ENCODE data around the gene KCNQ1. TPM values are rescaled to one million over a fixed set of nuclear protein-coding genes. Genes with fewer than 3 reads are reported as not detected.
A peak's percentile ranks its signal among the peaks of the same experiment; 100 is the strongest.

KCNQ1 gene
- total RNA-seq, 6 donors from 2014 or later = 18.0 to 45.4 (median 32.7) TPM

GRCh38 chr11:2809854-2810253, 365.0 kb downstream of the KCNQ1 start:
- H3K27ac ChIP-seq = no peak overlapping the region
- no peak for DNase-seq
- no peaks in the 10 kb centered on the region for H3K27me3 ChIP-seq
- ATAC-seq (ENCODE audit: low FRiP score in 2 of 2) = no peak
- TF ChIP-seq CTCF (IDR thresholded peaks at IDR 0.05) (no peak), POLR2A (IDR thresholded peaks at IDR 0.05) (no peak), POLR2AphosphoS5 (IDR thresholded peaks at IDR 0.05) (no peak), EP300 (IDR thresholded peaks at IDR 0.05) (no peak)
- H3K4me1 ChIP-seq = peaks cover 40 to 59% (median 44%) of the 10 kb centered on the region in 4 donors
- H3K36me3 ChIP-seq = no peaks in the 10 kb centered on the region
- 89 to 91% methylated on average over 1 of the region's 1 CpG for WGBS, 2 donors
- H3K4me3 ChIP-seq = no peak overlapping the region
- no peaks in the 10 kb centered on the region for H3K9me3 ChIP-seq

GRCh38 chr11:2810411-2811205, 365.8 kb downstream of the KCNQ1 start:
- Histone ChIP-seq H3K9me3 (no peaks in the 10 kb centered on the region), H3K4me3 (no peak overlapping the region), H3K36me3 (no peaks in the 10 kb centered on the region), H3K4me1 (peaks cover 40 to 53% (median 44%) of the 10 kb centered on the region in 4 donors), H3K27me3 (no peaks in the 10 kb centered on the region), H3K27ac (peak overlapping the region in 3 of 4 donors; percentile 24 to 79 (median 78))
- ATAC-seq (ENCODE audit: low FRiP score in 2 of 2) = no peak
- 80 to 88% methylated on average over 5 to 18 of the region's 18 CpGs for WGBS, 2 donors
- TF ChIP-seq CTCF (IDR thresholded peaks at IDR 0.05) = no peak
- no peak for TF ChIP-seq POLR2A (IDR thresholded peaks at IDR 0.05)
- no peak for TF ChIP-seq EP300 (IDR thresholded peaks at IDR 0.05)
- TF ChIP-seq POLR2AphosphoS5 (IDR thresholded peaks at IDR 0.05) = no peak
- DNase-seq = peak in 1 of 2 donors; percentile 72

- DNase-seq = peak in 1 of 2 donors; percentile 79
Measured at GRCh38 chr11:2811206-2812091, 366.6 kb downstream of the KCNQ1 start.

More at GRCh38 chr11:2811206-2812091, 366.6 kb downstream of the KCNQ1 start:
- Histone ChIP-seq H3K27ac (peak overlapping the region; percentile 63 to 79 (median 76)), H3K27me3 (no peaks in the 10 kb centered on the region), H3K4me1 (peaks cover 36 to 46% (median 41%) of the 10 kb centered on the region in 4 donors), H3K9me3 (no peaks in the 10 kb centered on the region), H3K4me3 (peak overlapping the region in 2 of 4 donors; percentile 14 to 31), H3K36me3 (no peaks in the 10 kb centered on the region)
- 66 to 79% methylated on average over 14 to 33 of the region's 34 CpGs for WGBS, 2 donors
- TF ChIP-seq EP300 (IDR thresholded peaks at IDR 0.05) (no peak), POLR2AphosphoS5 (IDR thresholded peaks at IDR 0.05) (no peak), CTCF (IDR thresholded peaks at IDR 0.05) (no peak), POLR2A (IDR thresholded peaks at IDR 0.05) (no peak)
- ATAC-seq (ENCODE audit: low FRiP score in 2 of 2) = no peak

All from upper lobe of left lung (tissue), 6 donors.